ENCODE results near the gene EEFSEC. TPM values are rescaled to one million over a fixed set of nuclear protein-coding genes. Genes with fewer than 3 reads are reported as not detected.

The EEFSEC gene
- total RNA-seq, 1 donor from 2014 or later: 6.1 TPM

DNA sequence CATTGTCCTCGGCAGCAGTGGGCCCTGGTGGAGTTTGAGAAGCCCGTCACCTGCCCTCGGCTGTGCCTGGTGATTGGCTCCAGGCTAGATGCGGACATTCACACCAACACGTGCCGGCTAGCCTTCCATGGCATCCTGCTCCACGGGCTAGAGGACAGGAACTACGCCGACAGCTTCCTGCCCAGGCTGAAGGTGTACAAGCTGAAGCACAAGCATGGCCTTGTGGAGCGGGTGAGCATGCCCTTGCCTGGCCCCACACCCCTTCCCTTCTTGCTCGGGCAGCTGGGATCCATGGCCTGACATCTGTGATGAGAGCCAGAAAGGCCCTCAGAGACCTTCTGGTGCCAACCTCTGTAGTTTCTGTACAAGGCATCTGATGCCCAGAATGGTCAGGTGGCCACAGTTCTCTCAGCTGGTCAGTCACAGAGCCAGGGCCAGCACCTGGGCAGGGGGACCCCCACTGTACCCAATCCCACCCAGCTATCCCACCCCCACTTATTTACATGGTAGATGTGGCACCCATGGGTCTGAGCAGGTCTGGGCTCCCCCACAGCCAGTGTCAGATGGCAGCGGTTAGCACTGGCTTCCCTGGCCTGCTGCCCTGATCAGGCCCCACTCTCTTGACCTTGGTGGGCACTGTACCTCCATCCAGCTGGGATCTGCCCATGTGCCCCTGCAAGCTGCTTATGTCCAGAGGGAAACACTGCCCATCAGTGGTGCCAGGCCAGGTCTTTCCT is 188.5 kb downstream of the EEFSEC start:
- no peak overlapping the region for H3K4me2 ChIP-seq (ENCODE audit: low read length)
- no peak overlapping the region for H3K4me3 ChIP-seq (ENCODE audit: insufficient read depth, low read depth, low read length)
- H2AFZ ChIP-seq (ENCODE audit: low read depth, low read length): no peak overlapping the region
- no peak overlapping the region for H3K9ac ChIP-seq (ENCODE audit: low read length)
- no peak for DNase-seq (ENCODE audit: low read depth)
- no peak overlapping the region for H3K27ac Mint-ChIP-seq (ENCODE audit: unreplicated experiment)
- H3K36me3 ChIP-seq (ENCODE audit: insufficient read depth, low read length): no peaks in the 10 kb centered on the region
- H3K4me3 Mint-ChIP-seq (ENCODE audit: unreplicated experiment): no peak overlapping the region
- H3K9me3 Mint-ChIP-seq (ENCODE audit: unreplicated experiment): no peaks in the 10 kb centered on the region
- no peak overlapping the region for H3K27ac ChIP-seq (ENCODE audit: low read depth, low read length)
- H3K9me3 ChIP-seq (ENCODE audit: insufficient read depth, low read depth, low read length): no peaks in the 10 kb centered on the region
- H3K79me2 ChIP-seq (ENCODE audit: insufficient read depth, low read length): no peaks in the 10 kb centered on the region
- peaks cover 10% of the 10 kb centered on the region for H3K4me1 ChIP-seq (ENCODE audit: insufficient read depth, low read length)
- peaks cover 10% of the 10 kb centered on the region for H3K4me1 Mint-ChIP-seq (ENCODE audit: low read depth, unreplicated experiment)
- H3K27me3 ChIP-seq (ENCODE audit: insufficient read depth, low read length): no peaks in the 10 kb centered on the region
- H3K36me3 Mint-ChIP-seq (ENCODE audit: low read depth, unreplicated experiment): peaks cover 2% of the 10 kb centered on the region
- H3K27me3 Mint-ChIP-seq (ENCODE audit: low read depth, unreplicated experiment): peaks cover 6% of the 10 kb centered on the region
- no peak for FAIRE-seq
- H4K20me1 ChIP-seq (ENCODE audit: insufficient read depth, low read length): no peaks in the 10 kb centered on the region
- no peak for TF ChIP-seq EZH2 (IDR thresholded peaks at IDR 0.05; ENCODE audit: insufficient read depth, low read length)
- TF ChIP-seq, protein P1, sequence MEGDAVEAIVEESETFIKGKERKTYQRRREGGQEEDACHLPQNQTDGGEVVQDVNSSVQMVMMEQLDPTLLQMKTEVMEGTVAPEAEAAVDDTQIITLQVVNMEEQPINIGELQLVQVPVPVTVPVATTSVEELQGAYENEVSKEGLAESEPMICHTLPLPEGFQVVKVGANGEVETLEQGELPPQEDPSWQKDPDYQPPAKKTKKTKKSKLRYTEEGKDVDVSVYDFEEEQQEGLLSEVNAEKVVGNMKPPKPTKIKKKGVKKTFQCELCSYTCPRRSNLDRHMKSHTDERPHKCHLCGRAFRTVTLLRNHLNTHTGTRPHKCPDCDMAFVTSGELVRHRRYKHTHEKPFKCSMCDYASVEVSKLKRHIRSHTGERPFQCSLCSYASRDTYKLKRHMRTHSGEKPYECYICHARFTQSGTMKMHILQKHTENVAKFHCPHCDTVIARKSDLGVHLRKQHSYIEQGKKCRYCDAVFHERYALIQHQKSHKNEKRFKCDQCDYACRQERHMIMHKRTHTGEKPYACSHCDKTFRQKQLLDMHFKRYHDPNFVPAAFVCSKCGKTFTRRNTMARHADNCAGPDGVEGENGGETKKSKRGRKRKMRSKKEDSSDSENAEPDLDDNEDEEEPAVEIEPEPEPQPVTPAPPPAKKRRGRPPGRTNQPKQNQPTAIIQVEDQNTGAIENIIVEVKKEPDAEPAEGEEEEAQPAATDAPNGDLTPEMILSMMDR (IDR thresholded peaks at IDR 0.05; ENCODE audit: insufficient read depth, low read depth, low read length): no peak

DNA sequence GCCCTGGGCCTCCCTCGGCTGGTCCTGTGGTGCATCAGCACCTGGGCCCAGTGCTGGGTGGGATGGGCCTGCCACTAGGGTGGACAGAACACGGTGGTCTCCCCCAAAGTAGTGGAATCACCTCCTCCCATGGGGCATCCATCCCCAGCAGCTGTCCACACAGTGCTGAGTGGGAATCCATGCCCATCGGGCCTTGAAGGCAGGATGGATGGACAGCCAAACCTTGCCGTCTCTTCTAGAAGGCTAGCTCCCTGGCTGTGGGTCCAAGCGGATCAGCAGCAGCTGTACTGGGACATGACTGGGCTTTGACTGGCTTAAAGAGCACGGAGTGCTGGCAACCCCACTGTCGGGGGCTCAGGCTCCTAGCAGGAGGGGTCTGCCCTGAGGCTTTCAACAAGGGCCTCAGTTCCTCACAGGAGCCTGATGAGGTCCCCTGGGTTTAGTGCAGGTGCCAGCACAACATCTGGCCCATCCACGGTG is 189.5 kb downstream of the EEFSEC start:
- TF ChIP-seq EZH2 (IDR thresholded peaks at IDR 0.05; ENCODE audit: insufficient read depth, low read length): no peak
- TF ChIP-seq, protein P1 (IDR thresholded peaks at IDR 0.05; ENCODE audit: insufficient read depth, low read depth, low read length): no peak
- no peak for DNase-seq (ENCODE audit: low read depth)
- Histone ChIP-seq H3K79me2 (ENCODE audit: insufficient read depth, low read length) (no peaks in the 10 kb centered on the region), H3K4me2 (ENCODE audit: low read length) (no peak overlapping the region), H3K9me3 (ENCODE audit: insufficient read depth, low read depth, low read length) (no peaks in the 10 kb centered on the region), H3K4me3 (ENCODE audit: insufficient read depth, low read depth, low read length) (no peak overlapping the region), H2AFZ (ENCODE audit: low read depth, low read length) (no peak overlapping the region), H4K20me1 (ENCODE audit: insufficient read depth, low read length) (no peaks in the 10 kb centered on the region), H3K9ac (ENCODE audit: low read length) (no peak overlapping the region), H3K27me3 (ENCODE audit: insufficient read depth, low read length) (no peaks in the 10 kb centered on the region), H3K36me3 (ENCODE audit: insufficient read depth, low read length) (no peaks in the 10 kb centered on the region), H3K4me1 (ENCODE audit: insufficient read depth, low read length) (peaks cover 10% of the 10 kb centered on the region), H3K27ac (ENCODE audit: low read depth, low read length) (no peak overlapping the region)
- peaks cover 4% of the 10 kb centered on the region for H3K27me3 Mint-ChIP-seq (ENCODE audit: low read depth, unreplicated experiment)
- H3K4me3 Mint-ChIP-seq (ENCODE audit: unreplicated experiment): no peak overlapping the region
- no peak overlapping the region for H3K27ac Mint-ChIP-seq (ENCODE audit: unreplicated experiment)
- no peaks in the 10 kb centered on the region for H3K9me3 Mint-ChIP-seq (ENCODE audit: unreplicated experiment)
- FAIRE-seq: no peak
- H3K36me3 Mint-ChIP-seq (ENCODE audit: low read depth, unreplicated experiment): peaks cover 2% of the 10 kb centered on the region
- peaks cover 10% of the 10 kb centered on the region for H3K4me1 Mint-ChIP-seq (ENCODE audit: low read depth, unreplicated experiment)
